PC-3 (cell line): ENCODE measurements around the gene OR5B17. TPM values are rescaled to one million over a fixed set of nuclear protein-coding genes. Genes with fewer than 3 reads are reported as not detected.

ENCODE experiments used
- ATAC-seq: fragments of 200-7000 bp; cut with Tn5 transposase; 2 replicates; pipeline ENCODE4 v1.9.1; 2020; ENCODE audit warnings: mild to moderate bottlenecking, moderate library complexity
- BruUV-seq: library from RNA; stranded (reverse); fragments of 400-500 nt; replicated peaks from 2 replicates; lab custom pipeline; 2021; lab: Mats Ljungman, UMichigan
- CTCF ChIA-PET: fragments of 300-600 bp; sonication (Branson Sonifier 250); formaldehyde crosslinking; loops from one replicate; lab custom pipeline; 2022; ENCODE audit warnings: antibody characterized with exemption; lab: Charles Lee
- POLR2A ChIA-PET: fragments of 300-600 bp; sonication (Branson Sonifier 250); formaldehyde crosslinking; loops from one replicate; lab custom pipeline; 2022; ENCODE audit warnings: antibody characterized with exemption; ENCODE audit not compliant: unreplicated experiment; lab: Charles Lee
- DNase-seq: peaks from one replicate; pipeline ENCODE4 v3.0.0-alpha.2; 2015
- H2AFZ ChIP-seq: fragments of 300-600 bp; sonication (generic); 2 replicates; pipeline ENCODE4 v1.6.0; 2016; ENCODE audit warnings: antibody characterized with exemption, low read length
- H3F3A ChIP-seq: fragments of 300-600 bp; sonication (generic); one replicate; pipeline ENCODE4 v1.6.0; 2017; ENCODE audit warnings: antibody characterized with exemption, low read length, control low read depth, mild to moderate bottlenecking; ENCODE audit not compliant: unreplicated experiment
- H3K27ac ChIP-seq: fragments of 300-600 bp; sonication (generic); 2 replicates; pipeline ENCODE4 v1.5.1; 2016; ENCODE audit warnings: mild to moderate bottlenecking, low read length
- H3K27me3 ChIP-seq: fragments of 300-600 bp; sonication (generic); 2 replicates; pipeline ENCODE4 v1.6.1; 2016; ENCODE audit warnings: low read length, mixed read lengths
- H3K36me3 ChIP-seq: fragments of 300-600 bp; sonication (generic); 2 replicates; pipeline ENCODE4 v1.6.1; 2016; ENCODE audit warnings: low read depth, mixed run types, low read length, mixed read lengths
- H3K4me1 ChIP-seq: fragments of 300-600 bp; sonication (generic); 2 replicates; pipeline ENCODE4 v1.5.1; 2016; ENCODE audit warnings: low read length; ENCODE audit not compliant: insufficient read depth
- H3K4me2 ChIP-seq: fragments of 300-600 bp; sonication (generic); 2 replicates; pipeline ENCODE4 v1.6.0; 2016; ENCODE audit warnings: low read length
- H3K4me3 ChIP-seq: fragments of 300-600 bp; sonication (generic); 2 replicates; pipeline ENCODE4 v1.5.1; 2016; ENCODE audit warnings: mild to moderate bottlenecking, low read length, mixed read lengths
- H3K79me2 ChIP-seq: fragments of 300-600 bp; sonication (generic); 2 replicates; pipeline ENCODE4 v1.6.1; 2017; ENCODE audit warnings: low read length, mixed read lengths
- H3K9ac ChIP-seq: fragments of 300-600 bp; sonication (generic); 2 replicates; pipeline ENCODE4 v1.6.0; 2016; ENCODE audit warnings: mild to moderate bottlenecking, low read length
- H3K9me2 ChIP-seq: fragments of 300-600 bp; sonication (generic); replicated peaks from 2 replicates; pipeline ENCODE4 v1.6.1; 2016; ENCODE audit warnings: mixed run types, low read length, mixed read lengths
- H3K9me3 ChIP-seq: fragments of 300-600 bp; sonication (generic); 2 replicates; pipeline ENCODE4 v1.6.1; 2016; ENCODE audit warnings: low read length, mixed read lengths
- H4K20me1 ChIP-seq: fragments of 300-600 bp; sonication (generic); 2 replicates; pipeline ENCODE4 v1.6.1; 2016; ENCODE audit warnings: low read length, mixed read lengths
- CTCF ChIP-seq: fragments of 300-600 bp; sonication (generic); conservative IDR thresholded peaks from 2 replicates; pipeline ENCODE4 v1.5.1; 2017; ENCODE audit warnings: antibody characterized with exemption, low read depth, mild to moderate bottlenecking, low read length
- EZH2 ChIP-seq: fragments of 300-600 bp; sonication (generic); IDR thresholded peaks from one replicate; pipeline ENCODE4 v1.6.1; 2017; ENCODE audit warnings: antibody characterized with exemption, mild to moderate bottlenecking, low read length; ENCODE audit not compliant: unreplicated experiment
- EZH2phosphoT487 ChIP-seq: fragments of 300-600 bp; sonication (generic); IDR thresholded peaks from 2 replicates; pipeline ENCODE4 v1.6.1; 2018; ENCODE audit warnings: mild to moderate bottlenecking, antibody characterized with exemption, low read length, borderline replicate concordance
- intact Hi-C: fragments of 100-400 bp; cut with micrococcal nuclease; formaldehyde crosslinking; loops from 2 replicates; pipeline ENCODE4 v1.9.0; 2023
- total RNA-seq: library from RNA; depleted of rRNA; stranded (reverse); fragments of >200 nt; gene quantifications from 2 replicates; pipeline ENCODE4 v1.2.3, GENCODE V29; 2014

OR5B17 gene
- total RNA-seq, 1 experiment from 2014 or later = not detected

GRCh38 chr11:58345204-58345603 is 13.7 kb downstream of the OR5B17 start:
- no peaks in the 10 kb centered on the region for H3K79me2 ChIP-seq
- no peaks in the 10 kb centered on the region for H3F3A ChIP-seq
- ChIA-PET CTCF (no interaction called here), POLR2A (no interaction called here)
- no peak overlapping the region for H3K27ac ChIP-seq
- TF ChIP-seq EZH2phosphoT487 (no peak), EZH2 (no peak), CTCF (no peak)
- no peaks in the 10 kb centered on the region for H3K36me3 ChIP-seq
- H3K9ac ChIP-seq = no peak overlapping the region
- no peaks in the 10 kb centered on the region for H3K4me1 ChIP-seq
- H3K4me3 ChIP-seq = no peak overlapping the region
- H4K20me1 ChIP-seq = no peaks in the 10 kb centered on the region
- no peak overlapping the region for H2AFZ ChIP-seq
- no peaks in the 10 kb centered on the region for H3K9me2 ChIP-seq
- no TSS peak for BruUV-seq
- ATAC-seq (no peak), DNase-seq (no peak)
- H3K9me3 ChIP-seq = no peaks in the 10 kb centered on the region
- intact Hi-C loops = no loop called here
- no peaks in the 10 kb centered on the region for H3K27me3 ChIP-seq
- no peak overlapping the region for H3K4me2 ChIP-seq

- Histone ChIP-seq H4K20me1 (no peaks in the 10 kb centered on the region), H3K27me3 (no peaks in the 10 kb centered on the region), H3K9me2 (no peaks in the 10 kb centered on the region), H2AFZ (no peak overlapping the region), H3K9ac (0 out of 2 replicates have a peak overlapping the region, but pooled peaks have one; percentile 3), H3K36me3 (no peaks in the 10 kb centered on the region), H3K27ac (peak overlapping the region; percentile 69), H3K4me3 (no peak overlapping the region), H3K4me1 (peaks cover 25% of the 10 kb centered on the region), H3K79me2 (no peaks in the 10 kb centered on the region), H3K4me2 (peak overlapping the region; percentile 59), H3F3A (no peaks in the 10 kb centered on the region), H3K9me3 (no peaks in the 10 kb centered on the region)
- BruUV-seq = no TSS peak
- no peak for TF ChIP-seq EZH2
- TF ChIP-seq CTCF = no peak
- no peak for TF ChIP-seq EZH2phosphoT487
- CTCF ChIA-PET = no interaction called here
- POLR2A ChIA-PET = interaction anchor here (0.7 to 0.9 kb wide), 2 partner anchors 58 to 354 kb away, joined by 3 to 4 read pairs; no protein-coding TSS in a partner anchor
- ATAC-seq = peak; percentile 100
- DNase-seq = peak; percentile 97
- intact Hi-C loops = loop anchor here (1.0 kb wide), 1 partner anchor 60 kb away; no protein-coding TSS in a partner anchor
These were observed 24.2 kb downstream of the OR5B17 start for GRCh38 chr11:58334708-58335107.

GRCh38 chr11:58330861-58331260 is 28.0 kb downstream of the OR5B17 start:
- Histone ChIP-seq H3K4me1 (peaks cover 25% of the 10 kb centered on the region), H2AFZ (no peak overlapping the region), H3K9me3 (no peaks in the 10 kb centered on the region), H3K4me3 (no peak overlapping the region), H3K79me2 (no peaks in the 10 kb centered on the region), H3K9ac (no peak overlapping the region), H4K20me1 (no peaks in the 10 kb centered on the region), H3K9me2 (no peaks in the 10 kb centered on the region), H3K27ac (no peak overlapping the region), H3F3A (no peaks in the 10 kb centered on the region), H3K36me3 (no peaks in the 10 kb centered on the region), H3K4me2 (no peak overlapping the region), H3K27me3 (no peaks in the 10 kb centered on the region)
- no peak for ATAC-seq
- BruUV-seq = no TSS peak
- TF ChIP-seq EZH2phosphoT487 (no peak), EZH2 (no peak), CTCF (no peak)
- POLR2A ChIA-PET = interaction anchor here (0.7 kb wide), 2 partner anchors 34 to 165 kb away, joined by 3 to 4 read pairs; no protein-coding TSS in a partner anchor
- intact Hi-C loops = no loop called here
- DNase-seq = peak; percentile 42
- CTCF ChIA-PET = no interaction called here
